ENCODE measurements around the gene DYSF.

The DYSF gene

GRCh38 chr2:71558300-71559051 is 105.1 kb downstream of the DYSF start (continued):
- TF ChIP-seq HOXA7 (CRISPR knock-in tag; IDR thresholded peaks at IDR 0.05; ENCODE audit: borderline replicate concordance), result no peak
- no peak for TF ChIP-seq ZBTB44 (tag by site-specific recombination; IDR thresholded peaks at IDR 0.05)
- peak; percentile 74 for TF ChIP-seq ZIC2 (tag by site-specific recombination; IDR thresholded peaks at IDR 0.05)

- no peaks in the 10 kb centered on the region for H3K4me1 ChIP-seq (ENCODE audit: control insufficient read depth, insufficient read depth, low read length)
- ChIA-PET CTCF (interaction anchor here (1.0 kb wide), 1 partner anchor 15 kb away, joined by 4 read pairs; no protein-coding TSS in a partner anchor), POLR2A (no interaction called here)
- no peaks in the 10 kb centered on the region for H3K36me3 ChIP-seq (ENCODE audit: control insufficient read depth in 2 of 2, insufficient read depth in 1 of 2, low read length in 2 of 2)
- no peak for TF ChIP-seq ZNF488 (tag by site-specific recombination; IDR thresholded peaks at IDR 0.05)
- no peak for TF ChIP-seq ZNF211 (tag by site-specific recombination; IDR thresholded peaks at IDR 0.05; ENCODE audit: low read depth)
- TF ChIP-seq ZNF473 (tag by site-specific recombination; IDR thresholded peaks at IDR 0.05), result no peak
- no peak for TF ChIP-seq SALL2 (tag by site-specific recombination; IDR thresholded peaks at IDR 0.05; ENCODE audit: borderline replicate concordance)
- TF ChIP-seq ZNF645 (tag by site-specific recombination; IDR thresholded peaks at IDR 0.05), result no peak
- no peak for TF ChIP-seq TSHZ1 (tag by site-specific recombination; IDR thresholded peaks at IDR 0.05; ENCODE audit: borderline replicate concordance)
- TF ChIP-seq ZBTB17 (tag by site-specific recombination; IDR thresholded peaks at IDR 0.05), result 0 out of 2 replicates have a peak, but pooled peaks have one; percentile 23
- TF ChIP-seq HOXD13 (CRISPR knock-in tag; IDR thresholded peaks at IDR 0.05; ENCODE audit: borderline replicate concordance), result peak; percentile 60; the same call in 1 of the 2 replicates
- H3K27ac ChIP-seq (ENCODE audit: extremely low read depth, low read depth, low read length), result no peak overlapping the region
- no peak overlapping the region for H3K4me3 ChIP-seq (ENCODE audit: low read depth, low read length)
- H3K9me3 ChIP-seq (ENCODE audit: control insufficient read depth, insufficient read depth, low read depth, low read length), result no peaks in the 10 kb centered on the region
Observed at GRCh38 chr2:71559080-71559827, 105.9 kb downstream of the DYSF start.

GRCh38 chr2:71559828-71560637 is 106.7 kb downstream of the DYSF start:
- Histone ChIP-seq H3K27ac (ENCODE audit: extremely low read depth, low read depth, low read length) (no peak overlapping the region), H3K36me3 (ENCODE audit: control insufficient read depth in 2 of 2, insufficient read depth in 1 of 2, low read length in 2 of 2) (no peaks in the 10 kb centered on the region), H3K9me3 (ENCODE audit: control insufficient read depth, insufficient read depth, low read depth, low read length) (no peaks in the 10 kb centered on the region), H3K4me3 (ENCODE audit: low read depth, low read length) (no peak overlapping the region), H3K4me1 (ENCODE audit: control insufficient read depth, insufficient read depth, low read length) (no peaks in the 10 kb centered on the region)
- ChIA-PET POLR2A (no interaction called here), CTCF (interaction anchor here (1.0 kb wide), 1 partner anchor 590 kb away, joined by 3 read pairs; no protein-coding TSS in a partner anchor)
- no peak for TF ChIP-seq ZNF548 (tag by site-specific recombination; IDR thresholded peaks at IDR 0.05)
- no peak for TF ChIP-seq ZBTB44 (tag by site-specific recombination; IDR thresholded peaks at IDR 0.05)
- no peak for TF ChIP-seq FEZF1 (tag by site-specific recombination; IDR thresholded peaks at IDR 0.05)
- no peak for TF ChIP-seq MYNN (tag by site-specific recombination; IDR thresholded peaks at IDR 0.05; ENCODE audit: borderline replicate concordance)
- TF ChIP-seq ZNF521 (tag by site-specific recombination; IDR thresholded peaks at IDR 0.05), result no peak
- no peak for TF ChIP-seq ZNF529 (tag by site-specific recombination; IDR thresholded peaks at IDR 0.05; ENCODE audit: insufficient replicate concordance)

All from HEK293 (cell line).